SK-N-MC (cell line): ENCODE results near the gene SPHK1.

Experiments
- DNase-seq: peaks from one replicate; pipeline ENCODE4 v3.0.0-alpha.2; 2011; ENCODE audit warnings: low read depth, low spot score
- H3K27ac ChIP-seq: fragments of 200-600 bp; sonication (generic); 2 replicates; pipeline ENCODE4 v1.5.1; 2016; ENCODE audit warnings: mixed run types
- H3K36me3 ChIP-seq: fragments of 200-600 bp; sonication (generic); 2 replicates; pipeline ENCODE4 v1.6.1; 2017; ENCODE audit warnings: antibody characterized with exemption, low read length, mixed read lengths; ENCODE audit not compliant: insufficient read depth
- H3K4me3 ChIP-seq: fragments of 200-600 bp; sonication (generic); 2 replicates; pipeline ENCODE4 v1.5.1; 2016
- H3K9ac ChIP-seq: fragments of 200-600 bp; sonication (generic); 2 replicates; pipeline ENCODE4 v1.8.0; 2017; ENCODE audit warnings: mixed run types, mixed read lengths; ENCODE audit not compliant: insufficient read length
- H3K9me3 ChIP-seq: fragments of 200-600 bp; sonication (generic); 2 replicates; pipeline ENCODE4 v1.6.1; 2017; ENCODE audit warnings: low read depth, mild to moderate bottlenecking, antibody characterized with exemption, low read length, moderate library complexity, mixed read lengths
- EZH2 ChIP-seq: fragments of 200-600 bp; sonication (generic); IDR thresholded peaks from one replicate; pipeline ENCODE4 v1.6.1; 2017; ENCODE audit warnings: antibody characterized with exemption
- FOXP2 ChIP-seq: optimal IDR thresholded peaks from 2 replicates; pipeline ENCODE3; 2011; ENCODE audit warnings: mild to moderate bottlenecking, moderate library complexity; ENCODE audit not compliant: insufficient read depth; ENCODE audit errors: extremely low read length, control extremely low read depth
- POLR2AphosphoS5 ChIP-seq: IDR thresholded peaks from 2 replicates; pipeline ENCODE4 v1.6.1; 2012; ENCODE audit warnings: mild to moderate bottlenecking, low read depth, low read length, borderline replicate concordance

Gene SPHK1

DNA sequence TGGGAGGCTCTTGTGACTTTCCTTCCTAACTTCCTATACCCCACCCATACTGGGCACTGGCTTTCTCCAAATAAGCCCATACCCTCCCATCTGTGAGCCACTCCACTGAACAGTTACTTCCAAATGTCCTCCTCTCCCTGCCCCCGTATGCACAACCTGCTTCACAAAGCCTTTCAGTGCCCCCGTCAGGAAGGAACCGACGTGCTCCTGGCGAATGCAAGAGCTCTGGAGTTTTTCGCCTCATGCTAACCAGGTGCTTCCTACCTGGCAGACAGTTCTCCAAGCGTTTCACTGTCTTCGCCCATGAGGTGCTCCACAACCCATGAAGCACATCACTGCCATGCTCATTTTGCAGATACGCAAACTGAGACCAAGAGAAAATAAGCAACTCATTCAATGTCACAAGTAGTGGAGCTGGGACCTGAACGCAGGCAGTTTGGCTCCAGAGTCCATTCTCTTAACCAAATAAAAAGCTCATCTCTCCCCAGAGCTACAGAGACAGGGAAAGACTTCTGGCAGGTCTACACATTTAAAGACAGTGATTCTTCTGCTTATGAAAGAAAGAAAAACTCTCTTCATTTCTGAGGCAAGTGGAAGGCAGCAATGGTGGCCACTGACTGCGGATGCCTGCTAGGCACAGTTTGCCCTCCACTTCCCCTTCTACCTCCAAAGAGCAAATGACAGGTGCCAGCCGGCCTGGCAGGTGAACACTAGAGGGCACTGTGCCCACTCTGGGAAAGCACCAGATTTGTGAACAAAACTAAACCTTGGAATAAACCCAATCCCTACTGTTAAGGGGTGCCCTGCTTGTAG, 23.8 kb downstream of the SPHK1 start:
- no peak overlapping the region for H3K9ac ChIP-seq
- DNase-seq = peak; percentile 12
- no peak overlapping the region for H3K4me3 ChIP-seq
- no peaks in the 10 kb centered on the region for H3K9me3 ChIP-seq
- TF ChIP-seq EZH2 (no peak), FOXP2 (no peak)
- H3K36me3 ChIP-seq = peaks cover 7% of the 10 kb centered on the region; the same call in 1 of the 2 replicates
- H3K27ac ChIP-seq = no peak overlapping the region

DNA sequence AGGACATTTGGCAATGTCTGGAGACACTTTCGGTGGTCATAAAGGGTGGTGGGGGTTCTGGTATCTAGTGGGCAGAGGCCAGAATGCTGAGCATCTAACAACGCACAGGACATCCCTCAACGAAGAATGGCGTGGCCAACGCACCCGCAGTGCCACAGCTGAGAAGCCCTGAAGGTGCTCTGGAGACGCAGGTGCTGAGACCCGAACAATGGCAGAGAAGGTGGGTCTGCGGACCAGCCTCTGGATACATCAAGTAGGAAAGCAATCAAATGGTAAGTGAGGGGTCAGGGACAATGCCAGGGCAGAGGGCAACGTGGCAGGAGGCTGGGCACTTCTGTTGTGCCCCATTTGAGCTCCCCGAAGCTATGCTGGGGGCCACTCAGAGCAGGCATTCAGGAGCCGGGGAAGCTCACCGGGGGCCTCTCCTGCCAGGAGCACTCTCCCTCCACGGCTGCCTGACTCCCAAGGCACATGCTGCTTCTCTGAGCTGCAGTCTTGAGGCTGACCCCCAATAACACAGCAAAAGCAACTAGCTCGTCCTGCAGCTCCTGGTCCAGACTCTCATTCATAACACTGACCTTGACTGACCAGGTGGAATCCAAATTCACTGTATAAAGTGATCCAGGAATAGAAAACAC, 26.0 kb downstream of the SPHK1 start:
- Histone ChIP-seq H3K4me3 (no peak overlapping the region), H3K27ac (no peak overlapping the region), H3K9ac (no peak overlapping the region), H3K9me3 (no peaks in the 10 kb centered on the region), H3K36me3 (no peaks in the 10 kb centered on the region; the same call in 1 of the 2 replicates)
- DNase-seq = no peak
- TF ChIP-seq EZH2 = no peak
- TF ChIP-seq POLR2AphosphoS5 = no peak
- TF ChIP-seq FOXP2 = no peak

DNA sequence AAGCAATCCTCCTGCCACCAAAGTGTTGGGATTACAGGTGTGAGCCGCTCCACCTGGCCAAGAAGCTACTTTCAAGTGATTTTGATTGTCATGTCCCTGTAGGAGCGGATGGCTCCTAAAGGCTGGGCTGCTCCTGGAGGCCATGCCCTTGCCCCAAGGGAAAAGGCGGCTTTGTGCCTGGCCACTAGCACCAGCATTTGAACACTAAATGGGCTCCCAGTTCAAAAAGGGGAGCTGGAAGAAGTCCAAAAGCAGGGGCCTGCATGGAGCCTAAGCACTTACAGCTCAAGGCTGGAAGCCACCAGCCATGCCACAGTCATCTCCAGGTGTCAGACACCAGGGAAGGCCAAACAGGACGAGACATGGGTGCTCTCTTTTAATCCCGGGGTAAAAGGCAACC, 26.8 kb downstream of the SPHK1 start:
- no peak for TF ChIP-seq FOXP2
- no peak for TF ChIP-seq POLR2AphosphoS5
- no peak for TF ChIP-seq EZH2
- Histone ChIP-seq H3K36me3 (no peaks in the 10 kb centered on the region), H3K9ac (no peak overlapping the region), H3K9me3 (no peaks in the 10 kb centered on the region), H3K27ac (no peak overlapping the region), H3K4me3 (no peak overlapping the region)
- DNase-seq = no peak

DNA sequence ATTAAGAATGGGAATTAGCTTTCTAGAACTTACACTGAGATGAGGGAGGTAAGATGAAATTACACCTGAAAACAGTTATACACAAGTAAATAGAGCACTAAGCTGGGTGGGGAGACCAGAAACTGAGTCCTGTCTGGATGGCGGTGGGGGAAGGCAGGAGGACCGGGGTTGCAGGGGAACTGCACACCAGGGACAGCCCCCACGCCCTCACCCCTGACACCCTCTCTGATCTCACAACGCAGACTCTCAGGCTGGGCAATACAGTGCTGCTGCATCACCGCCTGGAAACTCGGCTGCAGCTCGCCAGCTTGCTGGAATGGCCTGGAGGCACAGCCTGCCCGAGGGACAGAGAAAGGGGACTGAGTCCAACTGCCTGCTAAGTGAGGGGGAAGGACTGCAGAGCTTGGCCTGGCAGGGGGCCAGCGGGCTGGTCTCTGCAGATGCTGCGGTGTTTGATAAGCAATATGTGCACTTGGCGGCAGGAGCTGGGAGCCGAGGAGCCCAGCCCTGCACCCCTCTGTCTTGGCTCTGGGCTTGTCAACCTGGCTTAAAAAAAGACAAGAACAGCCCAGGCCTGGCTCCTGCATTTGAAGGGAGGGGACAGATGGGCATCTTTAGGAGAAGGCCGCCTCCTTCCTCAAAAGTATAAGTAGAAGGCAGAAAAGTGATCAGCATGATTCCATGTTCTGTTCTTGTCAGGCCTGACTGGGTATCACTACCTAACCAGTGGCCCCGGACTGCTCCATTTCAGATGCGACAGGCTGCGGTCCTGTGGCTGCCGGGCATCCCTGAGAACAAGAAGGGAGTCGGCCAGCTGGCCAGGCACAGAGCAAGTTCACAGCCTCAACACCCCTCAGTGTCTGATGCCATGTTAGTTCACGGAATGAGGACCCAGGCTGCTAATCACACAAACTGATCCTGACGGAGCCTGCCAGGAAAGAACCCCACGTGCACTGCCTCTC, 30.2 kb downstream of the SPHK1 start:
- no peak for DNase-seq

DNA sequence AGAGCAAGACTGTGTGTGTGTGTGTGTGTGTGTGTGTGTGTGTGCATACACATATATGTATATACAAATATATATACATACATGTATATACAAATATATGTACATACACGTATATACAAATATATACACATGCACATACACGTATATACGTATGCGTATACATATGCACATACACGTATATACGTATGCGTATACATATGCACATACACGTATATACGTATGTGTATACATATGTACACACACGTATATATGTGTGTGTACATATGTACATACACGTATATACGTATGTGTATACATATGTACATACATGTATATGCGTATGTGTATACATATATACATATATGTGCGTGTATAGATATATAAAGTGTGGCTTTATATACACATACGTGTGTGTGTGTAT, 31.4 kb downstream of the SPHK1 start:
- no peak overlapping the region for H3K9ac ChIP-seq
- H3K27ac ChIP-seq = no peak overlapping the region
- TF ChIP-seq POLR2AphosphoS5 (no peak), FOXP2 (no peak)
- no peak overlapping the region for H3K4me3 ChIP-seq
- H3K36me3 ChIP-seq = no peaks in the 10 kb centered on the region; the same call in 1 of the 2 replicates
- DNase-seq = no peak
- no peaks in the 10 kb centered on the region for H3K9me3 ChIP-seq

More for the DNA sequence above, 30.2 kb downstream of the SPHK1 start:
- H3K27ac ChIP-seq = peak overlapping the region; percentile 57; the same call in 1 of the 2 replicates
- H3K4me3 ChIP-seq = peak overlapping the region; percentile 18; the same call in 1 of the 2 replicates
- H3K36me3 ChIP-seq = no peaks in the 10 kb centered on the region; the same call in 1 of the 2 replicates
- H3K9ac ChIP-seq = peak overlapping the region; percentile 29
- TF ChIP-seq POLR2AphosphoS5 (no peak), FOXP2 (no peak), EZH2 (no peak)
- H3K9me3 ChIP-seq = no peaks in the 10 kb centered on the region

DNA sequence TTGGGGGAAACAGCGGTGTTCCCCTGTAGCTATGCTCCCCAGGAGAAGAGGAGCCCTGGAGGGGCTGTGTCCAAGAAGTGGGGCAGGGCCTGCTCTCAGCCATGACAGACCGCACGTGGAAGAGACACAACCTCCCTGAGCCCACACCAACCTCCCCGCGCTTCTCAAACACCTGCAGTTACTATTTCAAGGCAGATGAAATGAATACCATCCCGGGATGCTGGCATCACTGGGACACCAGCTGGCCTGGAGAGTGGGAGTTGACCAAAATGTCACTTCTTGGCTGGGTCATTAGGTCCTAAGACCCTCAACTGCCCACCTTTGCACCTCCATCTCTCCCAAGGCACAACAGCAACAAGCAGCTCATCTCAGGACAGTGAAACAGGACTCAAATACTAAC, 32.0 kb downstream of the SPHK1 start:
- no peak overlapping the region for H3K27ac ChIP-seq
- H3K9ac ChIP-seq = no peak overlapping the region
- DNase-seq = no peak
- TF ChIP-seq FOXP2 (no peak), POLR2AphosphoS5 (no peak), EZH2 (no peak)
- no peaks in the 10 kb centered on the region for H3K9me3 ChIP-seq
- H3K4me3 ChIP-seq = no peak overlapping the region
- H3K36me3 ChIP-seq = no peaks in the 10 kb centered on the region; the same call in 1 of the 2 replicates

DNA sequence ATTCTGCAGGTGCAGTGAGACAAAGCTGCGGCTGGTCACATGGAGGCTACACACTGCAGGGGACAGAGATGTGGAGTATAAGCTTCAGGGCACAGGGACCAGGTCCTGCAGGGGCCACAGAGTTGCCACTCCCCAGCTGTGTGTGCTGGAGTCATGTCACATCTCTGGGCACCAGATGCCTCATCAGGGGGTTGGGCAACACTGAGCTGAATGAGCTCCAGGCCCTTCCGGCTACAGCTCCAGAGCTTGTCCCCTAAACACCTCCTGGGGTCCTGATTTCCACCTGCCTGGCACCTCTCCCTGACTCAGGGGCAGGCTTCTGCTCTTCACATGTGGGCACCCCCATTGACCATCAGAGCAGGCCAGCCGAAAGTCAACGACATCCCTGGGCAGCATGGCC, 32.5 kb downstream of the SPHK1 start:
- no peak overlapping the region for H3K4me3 ChIP-seq
- H3K27ac ChIP-seq = no peak overlapping the region
- DNase-seq = no peak
- no peak overlapping the region for H3K9ac ChIP-seq
- no peaks in the 10 kb centered on the region for H3K9me3 ChIP-seq
- TF ChIP-seq POLR2AphosphoS5 (no peak), EZH2 (no peak), FOXP2 (no peak)
- no peaks in the 10 kb centered on the region; the same call in 1 of the 2 replicates for H3K36me3 ChIP-seq

DNA sequence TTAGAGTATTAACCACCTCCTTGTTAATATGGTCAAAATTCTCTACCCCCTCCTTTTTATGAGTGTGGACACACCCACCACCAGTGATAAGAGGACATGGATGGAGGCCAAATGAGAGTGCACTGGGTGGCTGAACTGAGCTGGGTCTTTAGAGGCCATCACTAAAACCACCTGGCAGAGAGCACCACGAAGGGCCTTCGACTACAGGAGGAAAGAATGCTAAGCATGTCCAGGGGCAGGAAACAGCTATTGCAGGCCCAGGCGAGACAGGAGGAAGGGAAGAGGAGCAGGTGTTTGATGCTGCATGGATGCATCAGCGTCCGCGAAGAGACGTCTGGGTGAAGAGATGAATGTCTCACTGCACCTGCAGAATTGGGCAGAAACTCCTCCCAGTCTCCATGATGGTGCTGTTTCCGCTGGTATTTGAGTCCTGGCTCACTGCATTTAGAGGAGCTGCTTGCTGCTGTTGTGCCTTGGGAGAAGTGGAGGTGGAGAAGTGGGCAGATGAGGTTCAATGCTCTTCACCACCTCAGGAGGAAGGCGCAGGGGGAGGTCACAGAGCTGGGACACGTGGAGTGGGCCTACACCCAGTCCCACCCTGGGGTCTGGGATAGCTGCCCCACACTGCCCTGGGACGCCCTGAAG, 33.2 kb downstream of the SPHK1 start:
- Histone ChIP-seq H3K36me3 (no peaks in the 10 kb centered on the region; the same call in 1 of the 2 replicates), H3K9me3 (no peaks in the 10 kb centered on the region), H3K27ac (no peak overlapping the region), H3K9ac (no peak overlapping the region), H3K4me3 (no peak overlapping the region)
- no peak for DNase-seq
- TF ChIP-seq EZH2 (no peak), POLR2AphosphoS5 (no peak), FOXP2 (no peak)
